Bronchial epithelial cell (primary cell): ENCODE measurements around the gene RAPGEF4. TPM values are rescaled to one million over a fixed set of nuclear protein-coding genes. Genes with fewer than 3 reads are reported as not detected.
A peak's percentile ranks its signal among the peaks of the same experiment; 100 is the strongest.

Experiments used
- DNase-seq: peaks from one replicate; pipeline ENCODE4 v3.0.0-alpha.2; 2010; ENCODE audit warnings: low read depth
- FAIRE-seq: peaks from 2 replicates; lab custom pipeline; 2011; peaks lifted over from hg19 to GRCh38; lab: Jason Lieb, UNC
- H3K27me3 ChIP-seq: 2 replicates; pipeline ENCODE4 v1.5.1; 2011; ENCODE audit warnings: low read length; ENCODE audit not compliant: control insufficient read depth, insufficient read depth
- H3K36me3 ChIP-seq: 2 replicates; pipeline ENCODE4 v1.5.1; 2011; ENCODE audit warnings: low read length; ENCODE audit not compliant: control insufficient read depth, insufficient read depth
- H3K4me3 ChIP-seq: 2 replicates; pipeline ENCODE4 v1.5.1; 2011; ENCODE audit warnings: mild to moderate bottlenecking, low read depth, low read length, control low read depth
- total RNA-seq: library from RNA; depleted of rRNA; stranded (reverse); fragments of >200 nt; gene quantifications from 2 replicates; pipeline ENCODE4 v1.2.1, GENCODE V29; 2014
- TF ChIP-seq, protein P1 (sequence below): IDR thresholded peaks from 2 replicates; pipeline ENCODE4 v1.5.1; 2011; ENCODE audit warnings: mild to moderate bottlenecking, moderate library complexity, low read length, control low read depth, inconsistent platforms; ENCODE audit not compliant: insufficient read depth, severe bottlenecking

The RAPGEF4 gene
- total RNA-seq, 1 donor from 2014 or later: 0.26 TPM

DNA sequence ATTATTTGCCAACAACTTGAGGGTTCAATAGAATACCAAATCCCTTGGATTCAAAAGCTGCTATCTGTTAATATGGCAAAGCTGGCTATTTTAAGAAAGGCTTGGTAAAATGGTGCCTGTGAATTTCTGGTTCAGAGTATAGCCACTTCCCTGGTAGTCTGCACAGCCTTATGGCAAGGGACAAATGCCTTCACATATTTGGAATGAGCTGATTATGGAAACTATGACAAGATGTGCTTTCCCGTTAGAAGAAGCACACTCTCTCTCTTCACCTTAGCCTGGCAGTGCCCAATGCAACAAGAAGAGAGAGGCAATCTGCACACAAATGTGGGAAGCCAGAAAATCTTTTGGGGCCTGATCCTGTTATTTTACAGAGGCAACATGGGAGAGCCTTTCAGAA lies 292.5 kb downstream of the RAPGEF4 start:
- TF ChIP-seq, protein P1, sequence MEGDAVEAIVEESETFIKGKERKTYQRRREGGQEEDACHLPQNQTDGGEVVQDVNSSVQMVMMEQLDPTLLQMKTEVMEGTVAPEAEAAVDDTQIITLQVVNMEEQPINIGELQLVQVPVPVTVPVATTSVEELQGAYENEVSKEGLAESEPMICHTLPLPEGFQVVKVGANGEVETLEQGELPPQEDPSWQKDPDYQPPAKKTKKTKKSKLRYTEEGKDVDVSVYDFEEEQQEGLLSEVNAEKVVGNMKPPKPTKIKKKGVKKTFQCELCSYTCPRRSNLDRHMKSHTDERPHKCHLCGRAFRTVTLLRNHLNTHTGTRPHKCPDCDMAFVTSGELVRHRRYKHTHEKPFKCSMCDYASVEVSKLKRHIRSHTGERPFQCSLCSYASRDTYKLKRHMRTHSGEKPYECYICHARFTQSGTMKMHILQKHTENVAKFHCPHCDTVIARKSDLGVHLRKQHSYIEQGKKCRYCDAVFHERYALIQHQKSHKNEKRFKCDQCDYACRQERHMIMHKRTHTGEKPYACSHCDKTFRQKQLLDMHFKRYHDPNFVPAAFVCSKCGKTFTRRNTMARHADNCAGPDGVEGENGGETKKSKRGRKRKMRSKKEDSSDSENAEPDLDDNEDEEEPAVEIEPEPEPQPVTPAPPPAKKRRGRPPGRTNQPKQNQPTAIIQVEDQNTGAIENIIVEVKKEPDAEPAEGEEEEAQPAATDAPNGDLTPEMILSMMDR: no peak
- Histone ChIP-seq H3K4me3 (no peak overlapping the region), H3K27me3 (no peaks in the 10 kb centered on the region), H3K36me3 (no peaks in the 10 kb centered on the region)
- FAIRE-seq (no peak), DNase-seq (no peak)

DNA sequence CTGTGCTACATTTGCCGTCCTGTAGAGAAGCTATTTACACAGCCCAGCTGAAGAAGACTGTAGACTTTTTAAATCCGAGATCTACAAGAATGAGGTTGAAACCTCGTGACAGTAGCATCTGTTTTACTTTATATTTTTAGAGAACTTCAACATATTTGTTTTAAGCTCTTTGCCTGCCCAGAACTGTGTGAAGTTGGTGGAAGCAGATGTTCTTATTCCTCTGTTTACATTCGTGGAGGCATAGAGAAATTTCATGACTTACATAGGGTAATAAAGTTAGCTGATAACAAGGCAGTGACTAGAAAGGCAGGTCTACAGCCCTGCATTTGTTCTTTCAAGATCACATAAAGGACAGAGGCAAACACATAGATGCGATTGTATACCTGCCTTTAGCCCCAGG lies 293.0 kb downstream of the RAPGEF4 start:
- Histone ChIP-seq H3K36me3 (no peaks in the 10 kb centered on the region), H3K27me3 (no peaks in the 10 kb centered on the region), H3K4me3 (no peak overlapping the region)
- DNase-seq (no peak), FAIRE-seq (no peak)
- TF ChIP-seq, protein P1: no peak

DNA sequence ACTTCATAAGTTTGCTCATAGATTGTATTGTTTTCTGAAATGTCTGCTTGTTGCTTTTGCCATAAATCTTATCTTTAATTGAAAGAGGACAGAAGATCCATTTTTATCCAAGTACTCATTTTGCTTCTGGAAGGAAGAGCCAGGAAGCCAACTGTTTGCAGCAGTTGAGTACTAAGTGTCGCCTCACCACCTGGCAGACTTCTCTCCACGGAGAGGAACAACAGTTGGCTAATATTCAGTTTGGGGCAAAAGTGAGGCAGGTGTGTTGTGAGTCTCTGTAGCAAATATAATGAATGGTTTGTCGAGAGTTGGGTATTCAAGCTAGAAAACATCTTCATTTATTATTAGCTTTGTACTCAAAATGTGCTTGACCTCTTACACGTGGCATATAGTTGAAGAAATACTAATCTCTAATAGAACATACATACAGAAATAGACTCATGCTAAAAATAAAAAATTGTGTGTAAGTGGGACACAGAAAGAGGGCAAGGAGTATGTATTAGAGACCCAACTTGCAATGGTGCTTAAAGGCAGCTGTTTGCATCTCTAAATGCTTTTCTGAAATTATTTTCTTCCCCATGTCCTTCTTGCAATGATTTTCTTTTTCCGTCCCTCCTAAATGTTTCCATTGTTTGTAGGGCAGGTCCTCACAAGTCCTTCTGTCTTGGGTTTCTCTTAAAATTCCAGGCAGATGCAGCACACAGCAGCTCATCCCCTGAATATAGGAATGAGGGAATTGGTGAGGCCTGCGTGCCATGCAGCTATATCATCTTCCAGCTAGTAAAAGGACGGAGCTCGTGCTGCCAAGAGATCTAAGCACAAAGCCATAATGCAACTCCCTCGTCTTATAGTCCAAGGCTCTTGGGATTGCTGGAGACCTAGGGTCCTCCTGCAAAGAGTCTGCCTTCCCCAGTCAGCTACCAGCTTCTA lies 295.2 kb downstream of the RAPGEF4 start:
- TF ChIP-seq, protein P1: no peak
- DNase-seq (peak; percentile 40), FAIRE-seq (no peak)
- no peaks in the 10 kb centered on the region for H3K36me3 ChIP-seq
- H3K27me3 ChIP-seq: no peaks in the 10 kb centered on the region
- no peak overlapping the region for H3K4me3 ChIP-seq

DNA sequence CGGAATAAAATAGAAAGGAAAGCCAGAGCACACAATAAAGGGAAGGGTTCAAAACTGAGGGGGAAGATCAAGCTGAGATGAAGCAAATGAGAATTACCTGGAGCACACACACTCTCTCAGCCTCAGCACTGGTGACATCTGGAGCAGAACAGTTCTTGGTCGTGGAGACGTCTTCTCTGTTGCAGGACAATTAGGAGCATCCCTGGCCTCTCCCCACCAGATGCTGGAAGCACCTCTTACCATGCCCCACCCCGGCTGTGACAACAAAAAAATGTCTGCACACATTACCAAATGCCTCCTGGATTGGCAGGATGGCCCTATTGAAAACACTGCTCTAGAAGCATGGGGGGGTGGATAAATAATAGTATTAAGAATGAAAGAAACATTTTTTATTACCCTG lies 296.4 kb downstream of the RAPGEF4 start:
- TF ChIP-seq, protein P1: no peak
- H3K36me3 ChIP-seq: no peaks in the 10 kb centered on the region
- no peak for DNase-seq
- no peak overlapping the region for H3K4me3 ChIP-seq
- no peaks in the 10 kb centered on the region for H3K27me3 ChIP-seq
- no peak for FAIRE-seq

DNA sequence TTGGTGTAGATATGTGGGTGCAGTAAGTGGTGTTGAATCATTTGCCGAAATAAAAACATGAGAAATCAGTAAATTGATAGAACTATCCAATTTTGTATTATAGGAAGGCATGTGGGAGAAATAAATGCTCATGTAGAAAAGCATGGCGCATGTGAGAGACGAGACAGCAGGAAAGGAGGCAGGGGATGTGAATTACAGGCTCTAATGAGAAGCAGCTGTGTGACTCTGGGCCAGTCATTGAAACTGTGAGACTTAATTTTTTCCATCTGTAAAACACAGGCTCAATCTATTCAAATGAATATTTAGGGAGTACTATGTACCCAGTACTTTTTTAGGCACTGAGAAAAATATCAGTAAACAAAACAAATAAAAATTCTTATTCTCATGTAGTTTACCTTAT lies 297.4 kb downstream of the RAPGEF4 start:
- FAIRE-seq: no peak
- H3K27me3 ChIP-seq: no peaks in the 10 kb centered on the region
- TF ChIP-seq, protein P1: no peak

More for the DNA sequence above, 297.4 kb downstream of the RAPGEF4 start:
- DNase-seq: no peak
- H3K36me3 ChIP-seq: no peaks in the 10 kb centered on the region
- H3K4me3 ChIP-seq: no peak overlapping the region
